C1 segment of cervical spinal cord (tissue), 14 donors: Measurements from ENCODE around the gene HJV.
A peak's percentile ranks its signal among the peaks of the same experiment; 100 is the strongest.
"Not testable (repeated sequence)": the region's sequence is repeated elsewhere in the genome, so short reads cannot be mapped to it uniquely, and the experiment has no call there.

Source experiments
- DNase-seq, 14 donors: peaks; one replicate each; lab custom pipeline; 2025; lab: John Stamatoyannopoulos, UW

Gene HJV, protein sequence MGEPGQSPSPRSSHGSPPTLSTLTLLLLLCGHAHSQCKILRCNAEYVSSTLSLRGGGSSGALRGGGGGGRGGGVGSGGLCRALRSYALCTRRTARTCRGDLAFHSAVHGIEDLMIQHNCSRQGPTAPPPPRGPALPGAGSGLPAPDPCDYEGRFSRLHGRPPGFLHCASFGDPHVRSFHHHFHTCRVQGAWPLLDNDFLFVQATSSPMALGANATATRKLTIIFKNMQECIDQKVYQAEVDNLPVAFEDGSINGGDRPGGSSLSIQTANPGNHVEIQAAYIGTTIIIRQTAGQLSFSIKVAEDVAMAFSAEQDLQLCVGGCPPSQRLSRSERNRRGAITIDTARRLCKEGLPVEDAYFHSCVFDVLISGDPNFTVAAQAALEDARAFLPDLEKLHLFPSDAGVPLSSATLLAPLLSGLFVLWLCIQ

DNA sequence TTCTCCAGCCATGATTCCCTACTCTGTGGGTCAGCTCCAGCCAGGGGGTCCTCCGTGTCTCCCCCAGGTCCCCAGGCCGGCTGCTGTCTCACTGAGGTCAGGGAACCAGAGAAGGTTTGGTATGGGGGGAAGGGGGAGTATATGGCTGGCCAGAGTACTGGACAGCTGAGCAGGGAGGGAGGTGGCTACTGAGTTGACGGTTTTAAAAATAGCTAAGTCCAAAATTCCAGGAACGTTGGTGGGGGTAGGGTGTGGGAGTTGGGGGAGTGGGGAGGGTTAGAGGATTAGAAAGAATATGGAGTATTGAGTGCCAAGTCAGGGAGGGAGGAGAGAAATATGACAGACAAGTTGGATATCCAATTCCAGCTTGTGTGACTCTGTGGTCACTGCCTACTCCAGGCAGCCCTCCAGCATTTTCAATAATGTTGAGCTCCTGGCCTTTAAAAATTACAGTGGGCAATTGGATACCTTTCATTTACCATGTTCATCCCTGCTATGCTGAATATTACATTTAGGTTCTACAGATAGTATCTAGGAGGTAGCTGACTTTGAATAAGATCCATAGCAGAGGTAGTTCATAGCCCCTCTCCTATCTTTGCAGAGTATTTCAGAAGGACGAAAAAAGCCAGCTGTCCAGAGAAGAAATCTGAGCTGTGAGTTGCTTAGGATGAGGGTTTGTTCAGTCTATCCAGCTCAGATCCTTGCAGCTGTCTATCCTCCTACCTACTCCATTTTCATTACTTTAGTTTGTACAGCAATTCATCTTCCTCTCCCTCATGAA is at the start of gene HJV:
TSS of gene HJV (minus strand) at position 114 of the 781 bp plus-strand sequence. CDS start 1,504 bp downstream, outside the sequence.
- DNase-seq, result no peak

DNA sequence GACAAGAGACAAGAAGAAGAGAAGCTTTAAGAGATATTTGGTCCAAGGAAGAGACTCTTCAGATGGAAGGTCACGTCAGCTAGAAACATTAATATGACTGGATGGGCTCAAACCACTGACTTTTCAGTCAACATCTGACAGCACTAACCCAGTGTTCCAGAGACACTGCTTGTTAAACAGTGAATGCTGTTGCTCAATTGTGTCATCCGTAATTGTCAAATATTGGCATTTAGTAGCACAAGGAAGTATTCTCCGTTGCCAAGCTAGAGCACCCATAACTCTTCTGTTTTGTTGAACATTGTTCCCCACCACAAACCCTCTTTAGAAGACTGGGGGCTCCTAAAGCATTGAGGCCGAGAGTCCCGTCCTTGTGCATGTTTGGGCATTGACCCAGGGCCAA is 37.6 kb upstream of the HJV start:
- not testable (repeated sequence) for DNase-seq

DNA sequence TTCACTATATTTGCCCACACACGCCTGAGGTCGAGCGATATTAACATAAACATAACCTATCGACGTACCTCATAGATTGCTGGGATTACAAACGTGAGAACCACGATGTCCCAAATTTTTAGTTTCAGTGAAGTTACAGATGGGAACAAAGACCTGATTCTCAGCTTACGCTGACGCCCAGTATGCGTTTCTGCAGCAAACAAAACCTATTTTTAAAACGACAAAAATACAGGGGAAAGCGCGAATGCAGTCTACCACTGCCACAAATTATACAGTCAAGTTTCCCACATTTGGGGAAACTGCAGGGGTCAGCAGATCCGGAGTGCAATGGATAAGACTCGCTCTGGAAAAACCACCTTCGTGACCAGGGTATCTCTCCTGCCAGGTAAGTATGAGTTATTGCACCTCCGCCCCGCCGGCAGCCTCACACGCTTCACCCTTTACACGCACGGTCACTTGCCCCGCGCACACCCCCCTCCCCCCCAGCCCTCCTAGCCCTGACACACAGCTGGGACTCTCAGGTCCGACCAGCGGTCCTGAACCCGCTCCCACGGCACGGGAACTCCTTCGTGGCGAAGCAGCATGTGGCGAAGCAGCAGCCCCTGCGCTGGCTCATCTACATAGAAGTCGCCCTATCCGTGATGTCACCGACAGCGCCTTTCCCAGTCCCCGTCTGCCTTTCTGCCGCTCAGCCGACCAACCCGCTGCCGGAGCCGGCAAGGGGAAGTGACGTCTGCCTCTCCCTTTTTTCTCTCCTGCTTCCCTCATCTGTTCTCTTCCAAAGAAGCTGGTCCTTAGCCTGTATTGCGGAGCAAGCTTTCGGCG is 30.5 kb upstream of the HJV start:
- peak in 13 of 14 donors; percentile 42 to 97 (median 78) for DNase-seq

DNA sequence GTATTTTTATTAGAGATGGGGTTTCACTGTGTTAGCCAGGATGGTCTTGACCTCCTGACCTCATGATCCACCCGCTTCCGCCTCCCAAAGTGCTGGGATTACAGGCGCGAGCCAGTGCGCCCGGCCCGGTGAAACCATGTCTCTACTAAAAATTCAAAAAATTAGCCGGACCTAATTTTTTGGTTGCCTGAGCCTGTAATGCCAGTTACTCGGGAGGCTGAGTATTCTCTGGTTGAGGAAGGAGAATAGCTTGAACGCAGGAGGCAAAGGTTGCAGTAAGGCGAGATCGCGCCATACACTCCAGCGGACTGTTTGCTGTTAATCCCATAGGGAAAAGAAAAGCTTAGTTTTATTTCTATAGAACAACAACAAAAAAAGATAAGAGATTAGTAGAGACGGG is 29.9 kb upstream of the HJV start:
- DNase-seq, result no peak

DNA sequence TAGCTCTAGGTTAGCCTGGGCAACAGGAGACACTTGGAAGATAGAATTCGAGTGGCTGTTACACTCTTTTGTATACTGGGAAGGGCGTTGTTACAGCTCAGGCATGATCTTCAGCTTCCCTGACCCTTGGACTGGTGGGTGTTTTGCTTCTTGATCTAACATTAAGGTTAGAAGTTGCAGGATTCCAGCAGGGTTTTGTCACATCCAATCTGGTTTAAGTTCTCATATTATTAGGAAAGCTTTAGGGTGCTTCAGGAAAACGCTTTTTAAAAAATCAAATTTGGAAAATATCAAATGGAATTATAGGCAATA is 29.1 kb upstream of the HJV start:
- not testable (repeated sequence) for DNase-seq

DNA sequence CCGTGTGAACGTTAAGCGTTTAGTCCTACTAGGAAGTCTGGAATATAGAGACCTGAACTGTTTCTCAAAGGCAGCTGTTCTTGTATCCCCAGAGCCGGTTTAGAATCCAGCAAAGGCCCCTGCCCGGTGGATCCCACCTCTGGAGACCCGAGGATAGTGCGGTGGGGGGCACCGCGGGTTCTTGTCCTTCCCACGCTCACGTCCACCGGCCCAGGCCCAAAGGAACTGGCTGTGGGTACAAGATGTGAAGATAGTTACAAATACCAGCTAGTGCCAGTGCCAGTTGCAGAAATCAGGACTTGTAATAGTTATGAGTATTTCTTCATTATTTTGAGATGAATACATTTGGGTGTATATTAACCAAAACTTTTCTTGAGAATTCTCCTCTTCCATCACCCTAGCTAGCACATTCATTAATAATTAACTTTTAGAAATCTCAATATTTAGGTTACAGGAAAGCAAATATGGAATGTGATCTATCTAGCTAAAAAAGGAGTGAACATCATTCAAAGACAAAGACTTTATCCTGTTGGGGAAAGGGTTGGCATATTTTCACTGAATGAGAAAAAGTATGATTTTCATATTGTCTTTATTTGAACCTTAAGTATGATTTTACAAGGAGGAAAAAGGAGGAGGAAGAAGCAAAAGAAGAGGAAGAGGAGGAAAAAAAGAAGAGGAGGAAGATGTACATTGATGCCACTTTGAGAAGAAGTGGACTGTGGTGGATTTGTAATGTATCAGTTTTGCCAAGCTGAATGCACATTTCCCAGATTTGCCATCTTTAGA is 28.5 kb upstream of the HJV start:
- DNase-seq, result not testable (repeated sequence)

DNA sequence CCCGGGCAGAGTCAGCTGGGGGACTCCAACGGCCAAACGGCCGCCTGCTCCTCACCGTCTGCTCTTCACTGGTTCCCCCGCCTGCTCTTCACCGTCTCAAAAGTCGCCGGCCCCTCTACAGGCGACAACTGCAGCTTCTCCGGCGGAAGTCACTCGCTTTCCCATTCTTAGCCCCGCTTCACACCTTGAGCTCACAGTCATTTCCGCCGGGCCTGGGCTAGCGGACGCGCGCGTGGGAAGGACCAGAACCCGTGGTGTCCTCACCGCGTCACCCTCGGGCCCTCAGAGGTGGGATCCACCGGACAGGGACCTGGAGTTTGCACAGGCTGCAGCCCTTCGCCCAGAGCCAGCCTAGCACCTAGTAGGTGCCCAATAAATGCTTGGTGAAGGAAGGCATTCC is 27.9 kb upstream of the HJV start:
- no peak for DNase-seq

DNA sequence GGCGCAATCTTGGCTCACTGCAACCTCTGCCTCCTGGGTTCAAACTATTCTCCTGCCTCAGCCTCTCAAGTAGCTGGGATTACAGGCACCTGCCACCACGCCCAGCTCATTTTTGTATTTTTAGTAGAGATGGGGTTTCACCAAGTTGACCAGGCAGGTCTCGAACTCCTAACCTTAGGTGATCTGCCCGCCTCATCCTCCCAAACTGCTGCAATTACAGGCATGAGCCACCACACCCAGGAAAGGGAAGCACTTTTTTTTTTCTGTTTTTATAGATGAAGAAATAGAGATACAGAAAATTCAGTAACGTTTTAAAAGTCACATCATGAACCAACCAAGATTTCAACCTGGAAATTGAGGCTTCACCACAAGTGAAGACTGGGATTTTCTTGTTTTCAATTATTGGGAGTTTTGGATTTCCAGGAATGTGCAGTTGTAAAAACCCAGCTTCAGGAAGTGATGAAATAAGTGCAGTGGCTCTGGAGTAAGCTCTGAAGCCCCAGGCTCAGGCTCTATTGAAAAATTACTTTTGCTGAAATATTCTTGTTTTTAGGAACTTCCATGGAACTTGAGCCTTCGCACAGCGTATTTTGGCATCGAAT is 27.1 kb upstream of the HJV start:
- not testable (repeated sequence) for DNase-seq

DNA sequence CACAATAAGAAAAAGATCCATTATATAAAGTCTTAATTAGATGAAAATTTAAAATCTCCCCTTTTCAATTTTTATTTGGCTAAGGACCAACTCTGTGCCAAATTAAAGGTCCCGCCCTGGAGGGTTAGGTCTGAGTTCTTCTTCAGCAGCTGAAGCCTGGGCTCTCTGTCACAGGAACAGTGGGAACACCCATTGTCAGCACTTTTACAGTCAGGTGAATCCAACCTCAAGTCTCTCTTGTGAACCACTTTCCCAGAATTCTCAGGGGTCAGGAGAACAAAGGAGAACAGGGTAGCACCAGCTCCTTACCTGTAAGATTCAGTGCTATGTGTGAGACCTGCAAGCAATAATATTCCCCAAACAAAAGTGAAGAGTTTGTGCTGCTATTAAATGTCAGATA is 25.1 kb upstream of the HJV start:
- no peak for DNase-seq

DNA sequence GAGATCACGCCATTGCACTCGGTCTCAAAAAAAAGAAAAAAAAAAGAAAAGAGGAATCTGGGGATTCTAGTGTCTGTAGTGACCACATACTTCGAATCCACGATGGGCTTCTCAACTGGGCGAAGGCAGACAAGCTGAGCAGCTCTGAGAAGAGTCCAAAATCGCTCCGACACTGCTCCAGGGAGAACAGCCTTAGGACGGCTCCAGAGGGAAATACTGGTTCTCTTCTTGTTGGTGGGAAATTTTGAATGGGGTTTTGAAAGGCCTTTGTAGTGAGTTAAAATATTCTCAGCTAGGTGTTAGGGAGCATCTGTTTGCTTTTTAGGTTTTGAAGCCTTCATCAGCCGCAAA is 18.3 kb upstream of the HJV start:
- peak in 1 of 14 donors; percentile 20 for DNase-seq

DNA sequence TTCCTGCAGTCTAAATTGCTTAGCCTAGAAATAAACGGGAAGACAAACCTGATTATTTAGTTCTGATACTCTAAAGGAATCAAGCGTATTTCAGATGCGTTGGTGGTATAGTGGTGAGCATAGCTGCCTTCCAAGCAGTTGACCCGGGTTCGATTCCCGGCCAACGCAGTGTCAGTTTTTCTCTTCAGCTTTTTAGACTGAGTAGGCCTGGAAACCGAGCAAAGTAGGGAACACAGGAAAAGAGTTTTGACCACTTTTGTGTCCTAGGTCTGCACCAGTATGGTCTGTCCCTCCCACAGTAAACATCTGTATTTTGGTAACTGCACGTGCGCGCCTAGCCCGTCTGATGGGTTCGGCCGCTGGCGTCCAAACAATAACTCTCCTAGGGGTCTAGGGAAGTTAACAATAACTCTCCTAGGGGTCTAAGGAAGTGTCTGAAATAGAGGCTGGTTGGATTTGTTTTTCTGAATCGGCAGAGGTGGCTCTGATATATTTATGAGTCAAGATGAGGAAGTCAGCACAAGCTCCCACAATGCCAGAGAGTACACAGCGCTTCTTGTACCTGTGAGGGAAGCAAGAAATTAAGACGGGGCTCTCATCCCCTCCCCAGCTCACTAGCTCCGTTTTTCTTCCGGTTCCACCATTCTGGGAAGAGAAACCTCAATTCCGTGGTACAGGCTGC is 15.6 kb upstream of the HJV start:
- peak in 12 of 14 donors; percentile 27 to 81 (median 70) for DNase-seq

DNA sequence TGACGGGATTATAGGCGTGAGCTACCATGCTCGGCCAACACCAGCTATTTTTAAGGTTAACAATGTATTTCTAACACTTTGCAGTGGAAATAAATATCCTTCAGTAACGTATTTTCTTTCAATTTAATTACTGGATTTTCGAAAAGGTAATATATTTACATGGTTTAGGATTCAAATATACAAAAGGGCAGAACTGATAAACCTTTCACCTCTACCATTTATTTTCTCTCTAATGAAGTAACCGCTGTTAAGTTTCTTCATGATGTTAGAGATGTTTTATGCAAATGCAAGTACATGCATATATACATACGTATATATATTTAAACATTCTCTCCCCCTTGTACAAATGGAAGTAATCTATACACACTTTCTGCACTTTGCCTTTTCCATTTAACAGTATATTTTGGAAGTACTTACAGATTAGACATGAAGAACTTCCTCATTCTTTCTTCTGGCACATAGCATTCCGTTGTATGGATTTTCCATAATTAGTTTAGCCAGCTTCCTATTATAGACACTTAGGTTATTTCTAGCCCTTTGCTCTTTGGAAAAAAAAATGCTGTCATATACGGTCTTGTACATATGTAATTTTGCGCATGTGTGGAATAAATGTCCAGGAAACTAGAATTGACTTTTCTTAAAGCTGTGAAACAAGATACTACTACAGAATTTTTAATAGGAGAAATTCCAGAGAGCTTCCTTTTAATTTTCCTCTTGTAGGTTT is 14.9 kb upstream of the HJV start:
- no peak for DNase-seq

DNA sequence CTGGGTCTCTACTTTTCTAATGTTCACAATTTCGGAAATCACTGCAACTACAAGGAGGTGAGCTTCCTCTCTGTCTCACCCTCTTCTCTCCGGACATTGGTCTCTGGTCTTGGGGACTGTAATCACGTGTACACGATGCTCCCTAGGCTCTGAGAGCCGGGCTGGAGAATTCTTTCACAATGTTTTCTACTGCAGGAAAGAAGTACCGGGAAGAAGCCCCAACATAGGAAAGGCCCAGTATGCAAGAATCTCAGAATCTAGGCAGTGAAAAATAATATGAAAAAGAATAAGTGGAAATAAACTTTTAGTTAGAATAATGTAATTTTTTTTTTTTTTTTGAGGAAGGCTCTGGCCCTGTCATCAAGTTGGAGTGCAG is 13.5 kb upstream of the HJV start:
- no peak for DNase-seq

DNA sequence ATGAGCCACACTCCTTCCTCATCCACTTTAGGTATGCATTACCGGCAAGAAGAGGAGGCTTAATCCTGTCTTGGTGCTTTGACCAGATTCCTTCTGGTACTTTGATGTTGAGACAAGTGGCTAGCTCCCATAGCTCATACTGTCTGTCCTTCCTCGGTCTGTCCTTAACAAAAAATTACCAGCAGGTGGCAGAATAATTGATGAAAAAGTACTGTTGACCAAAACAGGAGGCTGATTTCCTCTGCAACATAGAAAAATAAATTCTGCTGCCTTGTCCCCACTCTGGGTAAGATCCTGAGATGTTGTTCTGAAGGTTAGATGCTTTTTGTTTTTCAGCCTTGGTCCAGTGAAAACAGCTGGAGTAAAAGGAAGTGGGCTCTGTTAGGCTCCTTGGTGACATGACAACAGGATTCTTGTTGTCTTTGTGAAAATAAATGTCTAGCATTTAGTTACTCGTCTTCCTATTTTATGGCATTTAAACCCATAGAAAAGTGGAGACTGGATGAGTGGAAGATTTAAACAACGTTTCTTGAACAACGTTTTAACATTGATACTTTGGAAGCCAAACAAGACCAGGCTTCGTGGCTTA is 11.2 kb upstream of the HJV start:
- peak in 1 of 14 donors; percentile 15 for DNase-seq

DNA sequence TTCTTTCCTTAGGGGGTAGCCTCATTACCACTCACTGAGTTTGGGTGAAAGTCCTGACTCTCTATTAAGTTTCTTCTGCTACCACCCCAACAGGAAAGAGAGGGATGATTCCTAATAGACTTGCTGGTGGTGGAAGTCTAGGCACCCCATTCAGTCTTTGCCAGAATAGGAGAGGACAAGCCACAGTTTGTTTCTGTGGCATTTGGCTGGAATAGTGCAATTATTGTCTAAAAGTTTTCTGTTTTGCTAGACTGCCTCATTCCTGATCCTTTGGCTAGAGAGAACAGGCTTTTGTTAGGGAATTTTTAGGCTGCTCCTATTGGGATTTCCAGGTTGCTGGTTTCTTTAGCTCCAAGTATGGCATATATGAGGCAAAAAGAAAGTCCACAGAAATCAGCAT is 9.9 kb upstream of the HJV start:
- no peak for DNase-seq

DNA sequence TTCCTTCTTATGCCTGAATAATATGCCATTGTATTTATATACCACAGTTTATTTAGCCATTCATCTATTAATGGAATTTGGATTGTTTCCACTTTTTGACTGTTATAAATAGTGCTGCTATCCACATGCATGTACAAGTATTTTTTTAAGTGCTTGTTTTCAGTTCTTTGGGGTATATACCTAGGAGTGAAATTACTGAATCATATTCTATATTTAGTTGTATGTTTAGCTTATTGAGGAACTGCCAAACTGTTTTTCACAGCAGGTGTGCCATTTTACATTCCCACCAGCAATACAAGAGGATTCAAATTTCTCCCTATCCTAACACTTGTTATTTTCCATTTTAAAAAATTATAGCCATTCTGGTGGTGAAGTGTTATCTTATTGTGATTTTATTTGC is 7.6 kb upstream of the HJV start:
- no peak for DNase-seq

DNA sequence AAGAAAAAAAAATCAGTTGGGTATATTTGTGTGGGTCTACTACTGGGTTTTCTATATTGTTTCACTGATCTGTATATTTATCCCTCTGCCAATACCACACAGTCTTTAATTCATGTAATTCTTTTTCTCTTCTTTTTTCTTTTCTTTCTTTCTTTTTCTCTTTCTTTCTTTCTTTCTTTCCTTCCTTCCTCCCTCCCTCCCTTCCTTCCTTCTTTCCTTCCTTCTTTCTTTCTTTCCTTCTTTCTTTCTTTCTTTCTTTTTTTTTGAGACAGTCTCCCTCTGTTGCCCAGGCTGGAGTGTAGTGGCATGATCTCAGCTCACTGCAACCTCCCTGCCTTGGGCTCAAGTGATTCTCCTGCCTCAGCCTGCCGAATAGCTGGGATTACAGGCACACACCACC is 5.1 kb upstream of the HJV start:
- not testable (repeated sequence) for DNase-seq

DNA sequence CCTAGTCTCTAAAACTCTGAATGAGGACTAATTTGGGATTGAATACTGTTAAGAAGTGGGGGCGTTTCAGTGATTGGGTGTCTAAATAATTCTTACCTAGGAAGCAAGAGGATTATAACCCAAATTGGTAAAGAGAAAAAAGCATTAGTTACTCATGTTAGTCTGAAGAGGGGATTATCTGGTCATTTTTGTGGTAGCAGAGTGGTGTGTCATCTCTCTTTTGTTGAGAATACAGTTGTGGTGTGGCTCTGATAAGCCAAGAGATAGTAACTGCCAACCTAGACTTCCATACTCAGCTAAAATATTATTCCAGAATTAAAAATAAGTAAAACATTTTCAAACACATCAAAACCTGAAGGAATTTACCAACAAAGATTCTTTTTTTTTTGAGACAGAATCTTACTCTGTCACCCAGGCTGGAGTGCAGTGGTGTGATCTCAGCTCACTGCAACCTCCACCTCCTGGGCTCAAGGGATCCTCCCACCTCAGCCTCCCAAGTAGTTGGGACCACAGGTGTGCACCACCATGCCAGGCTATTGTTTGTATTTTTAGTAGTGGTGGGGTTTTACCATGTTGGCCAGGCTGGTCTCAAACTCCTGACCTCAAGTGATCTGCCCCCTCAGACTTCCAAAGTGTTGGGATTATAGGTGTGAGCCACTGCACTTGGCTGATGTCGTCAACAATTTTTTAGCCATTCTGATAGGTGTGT is 4.4 kb upstream of the HJV start:
- not testable (repeated sequence) for DNase-seq
